GM19025 (cell line): ENCODE data around the gene HLF.

Experiments used
- ATAC-seq: cut with Tn5 transposase; IDR thresholded peaks from one replicate; pipeline ENCODE4 v1.9.1; 2021; ENCODE audit warnings: mild to moderate bottlenecking, low read depth, moderate library complexity; ENCODE audit not compliant: unreplicated experiment

Gene HLF

GRCh38 chr17:55345132-55345531 is 80.4 kb downstream of the HLF start:
- no peak for ATAC-seq

- no peak for ATAC-seq
Measured at GRCh38 chr17:55346658-55347057, 81.9 kb downstream of the HLF start.

- ATAC-seq = no peak
Measured at GRCh38 chr17:55347341-55347740, 82.6 kb downstream of the HLF start.

GRCh38 chr17:55348749-55349354 is 84.1 kb downstream of the HLF start:
- no peak for ATAC-seq

- ATAC-seq = no peak
Measured at GRCh38 chr17:55350825-55351205, 86.1 kb downstream of the HLF start.

- ATAC-seq = no peak
Measured at GRCh38 chr17:55351226-55351625, 86.5 kb downstream of the HLF start.

GRCh38 chr17:55354010-55354409 is 89.2 kb downstream of the HLF start:
- ATAC-seq = no peak

- no peak for ATAC-seq
Measured at GRCh38 chr17:55354941-55355340, 90.2 kb downstream of the HLF start.

- ATAC-seq = peak; percentile 96
Measured at GRCh38 chr17:55356434-55357328, 91.9 kb downstream of the HLF start.

GRCh38 chr17:55360971-55361370 is 96.2 kb downstream of the HLF start:
- ATAC-seq = no peak

- no peak for ATAC-seq
Measured at GRCh38 chr17:55363033-55363432, 98.3 kb downstream of the HLF start.

GRCh38 chr17:55366020-55366481 is 101.3 kb downstream of the HLF start:
- no peak for ATAC-seq

GRCh38 chr17:55368706-55369105 is 103.9 kb downstream of the HLF start:
- no peak for ATAC-seq
